GM20431 (cell line): Measurements from ENCODE around the gene GRM1.
"Not testable (repeated sequence)": the region's sequence is repeated elsewhere in the genome, so short reads cannot be mapped to it uniquely, and the experiment has no call there.

Experiments
- in situ Hi-C: fragments of 300-500 bp; cut with MseI, MboI; formaldehyde crosslinking; loops from one replicate; pipeline ENCODE4 v1.15.0; 2020; ENCODE audit warnings: low sequenced_read_pairs; ENCODE audit not compliant: unreplicated experiment

GRM1 gene

GRCh38 chr6:146258206-146258605 lies 229.3 kb downstream of the GRM1 start:
- in situ Hi-C loops, result no loop called here

DNA sequence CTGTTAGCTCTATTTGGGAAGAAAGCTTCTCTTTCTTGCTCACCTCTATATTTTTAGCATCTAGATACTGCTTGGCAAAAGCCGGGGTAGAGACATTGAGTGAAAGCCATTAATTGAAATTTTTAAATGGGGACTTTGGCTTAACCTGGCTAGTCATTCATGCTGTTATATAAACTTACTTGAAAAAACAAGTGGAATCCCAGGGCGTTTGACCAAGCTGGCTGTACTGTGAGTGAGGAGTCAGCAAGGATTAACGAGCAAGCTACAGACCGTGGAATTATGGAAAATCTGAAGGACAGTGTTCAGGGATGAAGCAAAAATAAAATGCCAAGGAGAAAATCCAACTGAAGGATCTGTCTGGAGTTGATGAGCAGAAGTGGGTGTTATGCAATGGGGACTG lies 232.0 kb downstream of the GRM1 start:
- in situ Hi-C loops, result no loop called here

DNA sequence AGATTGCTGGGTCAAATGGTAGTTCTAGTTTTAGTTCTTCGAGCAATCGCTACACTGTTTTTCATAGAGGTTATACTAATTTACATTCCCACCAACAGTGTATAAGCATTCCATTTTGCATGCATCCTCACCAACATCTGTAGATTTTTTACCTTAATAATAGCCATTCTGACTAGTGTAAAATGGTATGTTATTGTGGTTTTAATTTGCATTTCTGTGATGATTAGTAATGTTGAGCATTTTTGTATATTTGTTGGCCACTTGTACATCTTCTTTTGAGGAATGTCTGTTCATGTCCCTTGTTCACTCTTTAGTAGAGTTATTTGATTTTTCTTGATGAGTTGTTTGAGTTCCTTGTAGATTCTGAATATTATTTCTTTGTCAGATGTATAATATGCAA lies 236.2 kb downstream of the GRM1 start:
- in situ Hi-C loops, result no loop called here

GRCh38 chr6:146267447-146267846 lies 238.6 kb downstream of the GRM1 start:
- in situ Hi-C loops, result no loop called here

DNA sequence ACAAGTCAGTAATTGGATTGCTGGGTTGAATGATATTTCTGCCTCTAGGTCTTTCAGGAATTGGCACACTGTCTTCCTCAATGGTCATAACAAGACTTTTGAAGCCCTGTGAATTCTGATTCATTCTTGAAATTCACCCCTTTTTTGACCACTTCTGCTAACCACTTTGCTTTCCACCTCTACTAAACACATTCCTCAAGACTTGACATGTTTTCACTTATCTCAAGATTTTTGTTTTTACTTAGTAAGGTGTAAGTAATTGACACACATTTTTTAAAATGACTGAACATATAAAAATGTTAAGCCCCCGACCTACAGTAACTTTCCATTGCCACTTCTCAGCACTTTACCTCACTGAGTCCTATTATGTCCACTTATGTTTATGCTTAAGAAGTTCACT lies 239.1 kb downstream of the GRM1 start:
- in situ Hi-C loops, result no loop called here

GRCh38 chr6:146269482-146269881 lies 240.6 kb downstream of the GRM1 start:
- in situ Hi-C loops, result no loop called here

- in situ Hi-C loops, result not testable (repeated sequence)
These were observed 242.3 kb downstream of the GRM1 start for GRCh38 chr6:146271163-146271562.

- in situ Hi-C loops, result no loop called here
These were observed 244.6 kb downstream of the GRM1 start for GRCh38 chr6:146273490-146273889.

DNA sequence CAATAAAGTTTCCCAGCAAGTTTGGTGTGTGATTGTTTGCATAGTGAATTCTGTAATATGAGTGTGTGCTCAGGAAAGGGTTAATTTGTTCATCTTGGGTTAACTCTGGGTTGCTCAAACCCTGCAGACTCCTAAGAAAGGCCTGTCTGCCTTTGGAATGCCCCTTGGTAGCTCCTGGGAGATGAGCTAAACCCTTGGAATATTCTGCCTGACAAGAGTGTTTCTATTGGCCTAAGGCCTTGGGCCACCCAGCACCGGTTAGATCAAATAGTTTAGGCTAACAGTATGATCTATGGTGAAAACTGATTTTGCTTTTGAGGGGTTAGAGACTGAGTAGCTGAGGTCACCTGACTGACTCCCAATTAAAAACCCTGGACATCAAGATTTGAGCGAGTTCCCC lies 248.3 kb downstream of the GRM1 start:
- in situ Hi-C loops, result no loop called here

DNA sequence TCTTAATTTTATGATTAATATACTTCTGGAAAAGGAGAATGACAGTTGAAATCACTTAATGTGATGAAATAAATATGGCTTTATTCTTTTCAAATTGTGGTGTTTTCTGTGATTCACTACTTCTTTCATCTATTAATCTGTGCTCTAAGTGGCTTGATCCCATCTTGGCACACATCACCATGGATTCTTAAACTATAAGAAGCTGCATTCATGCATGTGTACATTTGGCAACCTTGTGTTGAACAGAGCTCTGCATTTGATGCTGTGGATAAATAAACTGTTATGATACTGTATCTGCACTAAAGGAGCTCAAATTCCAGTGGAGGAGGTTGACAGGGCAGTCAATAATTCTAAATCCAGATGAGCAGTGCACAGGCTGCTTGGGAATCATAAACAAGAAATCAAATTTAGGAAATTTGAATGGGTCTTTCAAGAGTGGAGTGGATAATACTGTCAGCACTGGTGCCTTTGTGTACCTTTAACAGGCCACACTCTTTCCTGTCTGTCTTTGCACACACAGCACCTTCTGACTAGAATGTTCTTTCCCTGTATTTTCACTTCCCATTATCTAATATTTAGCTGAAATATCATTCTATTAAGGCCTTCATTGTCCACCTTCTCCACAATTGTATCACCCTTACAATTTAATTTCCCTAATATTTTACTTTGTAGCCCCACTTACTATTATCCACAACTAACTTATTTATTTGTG lies 252.9 kb downstream of the GRM1 start:
- in situ Hi-C loops, result no loop called here

DNA sequence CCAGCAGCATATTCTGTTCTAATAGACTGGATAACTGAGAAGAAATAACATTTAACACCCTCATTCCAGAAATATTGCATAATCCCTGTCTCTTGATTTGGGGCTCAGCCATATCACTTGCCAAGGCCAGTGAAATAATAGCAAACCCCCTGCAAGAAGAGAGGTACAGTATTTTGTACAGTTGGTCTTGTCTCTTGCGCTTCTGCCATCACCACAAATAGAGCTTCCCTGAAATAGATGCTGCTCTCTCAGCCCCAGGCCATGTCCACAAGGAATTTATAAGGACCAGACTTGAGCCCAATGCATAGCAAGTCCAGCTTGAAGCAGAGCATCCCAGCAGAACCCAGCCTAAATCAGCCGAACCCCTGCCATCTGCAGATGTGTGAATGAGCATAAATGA lies 254.0 kb downstream of the GRM1 start:
- in situ Hi-C loops, result no loop called here

DNA sequence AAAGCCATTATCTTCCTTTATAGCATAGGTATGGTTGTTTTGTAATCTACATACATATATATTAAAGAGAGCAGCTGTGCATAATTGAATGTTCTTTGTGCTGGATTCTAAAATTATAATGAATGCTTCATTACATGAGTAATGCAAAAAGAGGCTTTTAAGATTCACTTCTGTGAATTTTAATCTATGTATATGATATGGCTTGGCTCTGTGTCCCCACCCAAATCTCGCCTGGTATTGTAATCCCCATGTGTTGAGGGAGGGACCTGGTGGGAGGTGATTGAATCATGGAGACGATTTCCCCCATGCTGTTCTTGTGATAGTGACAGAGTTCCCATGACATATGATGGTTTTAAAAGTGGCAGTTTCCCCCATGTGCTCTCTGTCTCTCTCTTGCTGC lies 255.4 kb downstream of the GRM1 start:
- in situ Hi-C loops, result no loop called here

DNA sequence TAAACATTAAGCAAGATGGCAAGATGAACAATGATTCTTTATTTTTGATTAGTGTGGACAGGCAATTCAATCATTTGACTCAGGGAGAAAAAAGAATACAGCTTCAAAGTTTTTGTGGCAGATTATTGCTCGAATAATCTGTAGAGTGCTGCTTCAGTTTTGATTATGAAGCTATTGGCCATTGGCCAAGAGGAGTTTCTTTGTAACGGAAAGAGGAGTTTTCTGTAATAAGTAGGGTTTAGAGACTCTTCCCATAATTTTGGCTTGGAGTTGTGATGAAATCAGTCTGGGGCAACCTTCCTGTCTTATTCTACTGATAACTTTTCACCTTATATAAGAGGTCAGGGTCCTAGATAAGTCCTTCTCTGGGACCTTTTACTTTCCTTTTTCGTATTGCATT lies 258.1 kb downstream of the GRM1 start:
- in situ Hi-C loops, result no loop called here

GRCh38 chr6:146287691-146288369 lies 259.0 kb downstream of the GRM1 start:
- in situ Hi-C loops, result no loop called here

- in situ Hi-C loops, result no loop called here
These were observed 261.1 kb downstream of the GRM1 start for GRCh38 chr6:146289816-146290588.

- in situ Hi-C loops, result no loop called here
These were observed 261.7 kb downstream of the GRM1 start for GRCh38 chr6:146290589-146290901.

DNA sequence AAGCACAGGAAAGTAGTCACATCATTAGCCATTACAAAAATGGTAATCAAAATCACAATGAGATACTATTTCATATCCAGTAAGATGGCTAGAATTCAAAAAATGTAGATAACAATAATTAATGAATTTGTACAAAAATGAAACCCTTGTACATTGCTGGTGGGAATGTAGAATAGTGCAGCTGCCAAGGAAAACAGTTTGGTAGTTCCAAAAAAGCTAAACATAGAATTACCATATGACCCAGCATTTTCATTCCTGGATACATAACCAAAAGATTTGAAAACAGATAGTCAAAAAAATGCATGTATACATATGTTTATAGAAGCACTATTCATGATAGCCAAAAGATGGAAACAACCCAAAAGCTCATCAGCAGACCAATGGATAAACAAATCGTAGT lies 263.6 kb downstream of the GRM1 start:
- in situ Hi-C loops, result no loop called here

- in situ Hi-C loops, result no loop called here
These were observed 266.8 kb downstream of the GRM1 start for GRCh38 chr6:146295695-146296094.

DNA sequence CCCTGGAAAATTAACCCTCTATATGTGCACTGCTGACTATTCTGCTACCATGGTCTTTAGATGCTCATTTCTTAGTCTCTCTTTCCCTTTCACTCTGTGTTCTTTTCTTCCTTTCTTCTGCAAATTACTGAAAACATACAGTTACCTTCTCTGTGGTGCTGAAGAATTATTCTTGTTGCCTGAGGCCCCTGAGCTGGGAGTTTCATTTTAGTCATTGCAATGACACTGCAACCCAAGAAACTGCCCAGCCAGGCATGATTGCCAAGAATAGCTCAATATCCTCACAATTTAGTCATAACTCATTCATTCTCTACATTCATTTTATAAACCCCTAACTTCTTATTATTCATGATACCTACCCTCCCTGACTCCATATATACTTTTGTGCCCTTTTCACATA lies 269.0 kb downstream of the GRM1 start:
- in situ Hi-C loops, result no loop called here

GRCh38 chr6:146300521-146300920 lies 271.7 kb downstream of the GRM1 start:
- in situ Hi-C loops, result no loop called here

- in situ Hi-C loops, result no loop called here
These were observed 272.9 kb downstream of the GRM1 start for GRCh38 chr6:146301764-146302163.
